Left renal cortex interstitium (tissue), 4 donors: ENCODE results near the gene SNTB2. TPM values are rescaled to one million over a fixed set of nuclear protein-coding genes. Genes with fewer than 3 reads are reported as not detected.
A peak's percentile ranks its signal among the peaks of the same experiment; 100 is the strongest.

Source experiments
- DNase-seq, 4 donors: peaks; one replicate each; pipeline ENCODE4 v3.0.0-alpha.2; 2013; ENCODE audit warnings: low read depth in 4 of 4, low spot score in 2 of 4, missing footprints in 1 of 4
- polyA plus RNA-seq, 4 donors: library from polyadenylated mRNA; unstranded; fragments of 120-200 nt; gene quantifications; one replicate each; pipeline ENCODE4 v1.2.1, GENCODE V29; 2013; ENCODE audit not compliant: insufficient read length in 4 of 4

The SNTB2 gene
- polyA plus RNA-seq, 4 donors: 10.0 to 13.3 (median 11.7) TPM

- DNase-seq: peak in 3 of 4 donors; percentile 74 to 89 (median 79)
These were observed 143.5 kb downstream of the SNTB2 start, which contains the start of gene PDF for GRCh38 chr16:69330286-69331109. PDF (minus strand) TSS chr16:69330588; CDS start chr16:69330570, 18 bp downstream.

- no peak for DNase-seq
These were observed 147.7 kb downstream of the SNTB2 start for GRCh38 chr16:69334696-69335095.

DNA sequence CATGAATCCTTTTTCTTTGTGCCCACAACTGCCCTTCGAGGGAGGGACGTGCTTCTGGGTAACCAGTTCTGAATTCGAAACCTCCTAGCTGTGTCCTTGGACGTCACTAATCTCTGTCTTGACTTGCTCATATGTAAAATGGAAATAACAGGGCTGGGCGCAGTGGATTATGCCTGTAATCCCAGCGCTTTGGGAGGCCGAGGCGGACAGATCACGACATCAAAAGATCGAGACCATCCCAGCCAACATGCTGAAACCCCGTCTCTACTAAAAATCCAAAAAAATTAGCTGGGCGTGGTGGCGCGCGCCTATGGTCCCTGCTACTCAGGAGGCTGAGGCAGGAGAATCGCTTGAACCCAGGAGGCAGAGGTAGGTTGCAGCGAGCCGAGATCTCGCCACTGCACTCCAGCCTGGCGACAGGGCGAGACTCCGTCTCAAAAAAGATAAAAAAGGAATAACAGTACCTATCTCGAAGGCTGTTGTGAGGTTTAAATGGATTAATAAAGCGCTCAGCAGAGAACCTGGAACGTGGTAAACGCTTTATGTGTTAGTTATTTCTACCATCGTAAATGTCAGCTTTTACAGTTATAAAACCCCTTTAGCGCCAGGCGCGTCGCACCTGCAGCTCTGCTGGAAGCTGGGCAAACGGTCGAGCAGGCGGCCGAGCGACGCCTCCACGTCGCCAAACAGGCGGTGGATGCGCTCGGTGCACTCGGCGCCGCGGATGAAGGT lies 151.8 kb downstream of the SNTB2 start:
- DNase-seq: no peak

DNA sequence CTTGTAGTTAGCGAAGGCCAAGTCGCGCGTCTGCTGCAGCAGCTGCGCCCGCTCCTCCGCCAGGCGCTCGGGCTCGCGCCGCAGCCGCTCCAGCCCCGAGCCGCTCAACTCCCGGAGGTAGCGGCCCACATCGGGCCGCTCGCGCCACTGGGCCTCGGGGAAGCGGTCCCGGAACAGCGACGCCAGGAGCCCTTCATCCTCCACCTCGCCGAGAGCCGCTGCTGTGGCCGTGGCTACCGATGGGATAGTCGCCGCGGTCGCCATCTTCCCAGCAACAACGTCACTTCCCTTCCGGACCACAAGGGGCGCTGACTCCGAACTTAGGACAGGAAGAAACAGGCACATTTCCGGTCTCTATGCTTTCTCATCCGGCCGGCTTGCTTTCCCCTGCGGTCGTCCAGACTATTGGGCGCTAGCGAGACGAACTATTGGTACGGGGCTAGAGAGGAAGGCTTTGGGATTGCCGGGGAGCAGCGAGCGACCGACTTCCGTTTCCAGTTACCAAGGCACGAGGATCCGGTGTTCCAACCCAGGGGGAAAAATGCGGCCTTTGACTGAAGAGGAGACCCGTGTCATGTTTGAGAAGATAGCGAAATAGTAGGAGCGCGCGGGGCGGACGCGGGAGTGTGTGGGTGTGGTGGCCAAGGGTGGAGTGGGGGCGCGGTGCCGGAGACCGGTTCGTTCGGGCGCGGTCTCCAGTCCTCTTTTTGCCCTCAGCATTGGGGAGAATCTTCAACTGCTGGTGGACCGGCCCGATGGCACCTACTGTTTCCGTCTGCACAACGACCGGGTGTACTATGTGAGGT lies 152.5 kb downstream of the SNTB2 start, which contains the start of the genes COG8 and NIP7:
Gene COG8, minus strand, starts transcription at position 276 of the 806 bp plus-strand sequence. Its CDS starts 12 bp downstream, at position 264.
Gene NIP7, plus strand, starts transcription at position 484 of the 806 bp plus-strand sequence. Its CDS starts 58 bp downstream, at position 542.
- peak; percentile 92 to 98 (median 95) for DNase-seq

GRCh38 chr16:69340095-69340644 lies 153.2 kb downstream of the SNTB2 start:
- no peak for DNase-seq

DNA sequence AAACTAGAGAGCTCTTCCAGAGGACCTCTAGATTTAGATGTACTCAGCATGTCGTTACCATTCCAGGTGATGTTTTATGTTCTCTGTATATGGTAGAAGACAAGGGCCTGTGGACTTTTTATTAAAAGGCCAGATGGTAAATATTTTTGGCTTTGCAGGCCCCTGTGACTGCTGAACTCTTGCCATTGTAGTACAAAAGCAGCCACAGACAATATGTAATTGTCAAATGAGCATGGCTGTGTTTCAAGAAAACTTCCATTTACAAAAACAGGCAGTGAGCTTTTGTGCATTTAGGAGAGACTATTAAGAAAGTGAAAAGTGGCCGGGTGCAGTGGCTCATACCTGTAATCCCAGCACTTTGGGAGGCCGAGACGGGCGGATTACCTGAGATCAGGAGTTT lies 157.2 kb downstream of the SNTB2 start:
- DNase-seq: no peak

DNA sequence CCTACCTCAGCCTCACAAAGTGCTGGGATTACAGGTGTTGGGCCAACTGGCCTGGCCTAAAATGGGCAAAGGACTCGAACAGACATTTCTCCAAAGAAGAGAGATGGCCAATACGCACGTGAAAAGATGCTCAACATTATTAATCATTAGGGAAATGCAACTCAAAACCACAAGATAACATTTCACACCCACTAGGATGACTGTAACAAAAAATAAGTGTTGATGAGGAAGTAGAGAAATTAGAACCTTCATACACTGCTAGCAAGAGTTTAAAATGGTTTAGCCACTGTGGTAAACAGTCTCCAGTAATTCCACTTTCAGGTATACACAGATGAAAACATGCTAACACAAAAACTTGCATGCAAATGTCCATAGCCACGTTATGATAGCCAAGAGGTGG lies 159.0 kb downstream of the SNTB2 start:
- no peak for DNase-seq

GRCh38 chr16:69346683-69347082 lies 159.7 kb downstream of the SNTB2 start:
- no peak for DNase-seq

GRCh38 chr16:69348222-69348621 lies 161.3 kb downstream of the SNTB2 start:
- no peak for DNase-seq

DNA sequence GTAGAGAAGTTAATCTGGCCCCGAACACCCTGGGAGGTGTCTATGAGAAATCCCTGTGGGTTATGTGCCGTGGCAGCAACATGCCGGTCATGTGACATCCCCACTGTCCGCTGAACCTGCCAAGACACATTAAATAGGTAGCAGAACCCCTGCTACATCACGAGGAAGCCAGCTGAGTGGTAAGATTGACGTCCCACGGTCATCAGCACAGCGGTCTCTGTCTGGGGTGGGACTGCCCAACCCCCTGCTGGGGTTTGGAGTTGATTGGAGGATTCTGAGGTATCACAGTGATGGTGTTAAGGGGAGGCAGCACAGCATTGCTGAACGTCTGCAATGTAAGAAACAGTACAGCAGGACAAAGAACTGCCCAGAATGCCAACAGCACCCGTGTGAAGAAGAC lies 162.6 kb downstream of the SNTB2 start:
- DNase-seq: no peak

- no peak for DNase-seq
These were observed 163.7 kb downstream of the SNTB2 start for GRCh38 chr16:69350536-69351133.

DNA sequence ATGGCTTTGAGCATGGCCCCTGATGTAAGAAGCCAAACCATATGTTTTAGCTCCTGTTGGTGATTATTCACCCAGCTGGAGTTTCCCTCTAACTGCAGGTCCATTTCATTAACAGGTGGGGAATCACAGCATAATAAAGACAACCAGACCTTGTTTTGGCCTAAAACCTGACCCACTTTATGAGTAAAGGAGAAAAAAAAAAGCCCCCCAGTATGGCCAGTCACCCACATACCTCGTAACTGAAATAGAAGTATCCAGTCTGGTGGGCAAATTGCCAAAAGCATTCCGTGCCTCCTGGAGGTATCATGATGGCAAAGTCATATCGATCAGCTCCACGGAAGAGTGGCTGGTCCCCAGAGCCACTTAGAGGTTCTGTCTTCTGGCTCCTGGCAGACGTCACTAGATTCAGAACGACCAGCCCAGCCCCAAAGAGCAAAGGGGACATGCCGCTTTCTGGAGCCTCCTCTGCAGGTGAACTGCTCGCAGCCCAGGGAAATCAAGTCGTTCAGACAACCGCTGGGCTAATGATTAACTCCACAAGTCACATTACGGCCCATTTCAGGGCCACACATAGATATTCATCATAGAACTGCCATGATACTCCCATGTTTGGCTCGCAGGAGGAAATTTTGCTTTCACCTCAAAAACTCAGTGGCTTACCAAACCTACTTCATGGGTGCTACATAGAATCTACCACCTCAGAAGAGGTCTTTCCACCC lies 164.5 kb downstream of the SNTB2 start, which contains the start of gene TMED6:
Gene TMED6, minus strand, starts transcription at position 478 of the 719 bp plus-strand sequence. Its CDS starts 33 bp downstream, at position 445.
- DNase-seq: peak in 1 of 4 donors; percentile 9

Other genes starting within 250 kb of the SNTB2 start
- gene HAS3, start 81.5 kb upstream of the SNTB2 start, polyA plus RNA-seq: 1 to 10 TPM; 3.5 to 4.6 (median 3.8) TPM
- 100 to 1,000 TPM; 156 to 161 (median 158) TPM for gene CHTF8, start 54.6 kb upstream of the SNTB2 start, polyA plus RNA-seq
- 10 to 100 TPM; 52.1 to 65.4 (median 60.8) TPM for gene UTP4, start 54.5 kb upstream of the SNTB2 start, polyA plus RNA-seq
- gene VPS4A, start 124.2 kb downstream of the SNTB2 start, polyA plus RNA-seq: 10 to 100 TPM; 42.7 to 57.7 (median 48.5) TPM
- gene PDF, start 143.4 kb downstream of the SNTB2 start, polyA plus RNA-seq: 1 to 10 TPM; 2.1 to 9.3 (median 5.4) TPM
- gene COG8, start 152.4 kb downstream of the SNTB2 start, polyA plus RNA-seq: 10 to 100 TPM; 28.8 to 43.8 (median 32.4) TPM
- gene NIP7, start 152.6 kb downstream of the SNTB2 start, polyA plus RNA-seq: 10 to 100 TPM; 28.6 to 35.2 (median 30.6) TPM
- gene TMED6, start 164.6 kb downstream of the SNTB2 start, polyA plus RNA-seq: 1 to 10 TPM; 1.9 to 4.3 (median 2.5) TPM
- gene TERF2, start 198.8 kb downstream of the SNTB2 start, polyA plus RNA-seq: 10 to 100 TPM; 40.7 to 47.0 (median 46.4) TPM
- 100 to 1,000 TPM; 124 to 150 (median 131) TPM for gene CYB5B, start 237.5 kb downstream of the SNTB2 start, polyA plus RNA-seq